SU-DHL-6 (cell line): ENCODE measurements around the gene RGS3.

Source experiments
- H2AFZ ChIP-seq: fragments of 200-600 bp; sonication (generic); 2 replicates; pipeline ENCODE4 v1.6.1; 2014; ENCODE audit warnings: low read depth, mild to moderate bottlenecking, moderate library complexity, mixed read lengths, antibody characterized with exemption, low read length; ENCODE audit not compliant: severe bottlenecking
- H3F3A ChIP-seq: fragments of 200-600 bp; shearing (Covaris generic); 2 replicates; pipeline ENCODE4 v1.6.0; 2016; ENCODE audit warnings: antibody characterized with exemption, mild to moderate bottlenecking; ENCODE audit not compliant: insufficient read depth
- H3K27ac ChIP-seq: fragments of 200-600 bp; sonication (generic); 2 replicates; pipeline ENCODE4 v1.5.1; 2016; ENCODE audit warnings: low read depth, mild to moderate bottlenecking, low read length, moderate library complexity, mixed read lengths
- H3K27me3 ChIP-seq: fragments of 200-600 bp; sonication (generic), shearing (Covaris generic); 2 replicates; pipeline ENCODE4 v1.6.0; 2014; ENCODE audit warnings: mild to moderate bottlenecking, low read length
- H3K36me3 ChIP-seq: fragments of 200-600 bp; sonication (generic); 2 replicates; pipeline ENCODE4 v1.6.1; 2014; ENCODE audit warnings: mild to moderate bottlenecking, low read length, mixed read lengths
- H3K4me2 ChIP-seq: fragments of 300-600, 200-600 bp; shearing (Covaris generic), sonication (generic); 2 replicates; pipeline ENCODE4 v1.6.0; 2014; ENCODE audit warnings: low read length, low read depth, mild to moderate bottlenecking; ENCODE audit not compliant: poor library complexity, severe bottlenecking
- H3K4me3 ChIP-seq: fragments of 200-600 bp; sonication (generic); 2 replicates; pipeline ENCODE4 v1.5.1; 2014; ENCODE audit warnings: antibody characterized with exemption, low read length, mild to moderate bottlenecking, mixed read lengths; ENCODE audit not compliant: insufficient read depth, poor library complexity, severe bottlenecking
- H3K79me2 ChIP-seq: fragments of 200-600 bp; sonication (generic); 2 replicates; pipeline ENCODE4 v1.6.1; 2014; ENCODE audit warnings: mild to moderate bottlenecking, low read length, moderate library complexity; ENCODE audit not compliant: insufficient read depth
- H3K9ac ChIP-seq: fragments of 200-600 bp; sonication (generic); 2 replicates; pipeline ENCODE4 v1.7.0; 2014; ENCODE audit warnings: mild to moderate bottlenecking, low read length
- H3K9me2 ChIP-seq: fragments of 200-600 bp; sonication (generic); replicated peaks from 2 replicates; pipeline ENCODE4 v1.6.1; 2014; ENCODE audit warnings: low read length; ENCODE audit not compliant: insufficient read depth
- H3K9me3 ChIP-seq: fragments of 200-600 bp; sonication (generic); 2 replicates; pipeline ENCODE4 v1.6.1; 2014; ENCODE audit warnings: low read length, mixed read lengths; ENCODE audit not compliant: insufficient read depth
- H4K20me1 ChIP-seq: fragments of 200-600 bp; sonication (generic); 2 replicates; pipeline ENCODE4 v1.6.1; 2014; ENCODE audit warnings: low read depth, mild to moderate bottlenecking, antibody characterized with exemption, low read length, moderate library complexity, mixed read lengths
- CTCF ChIP-seq: fragments of 200-600 bp; sonication (generic); IDR thresholded peaks from one replicate; pipeline ENCODE4 v1.5.1; 2017; ENCODE audit warnings: antibody characterized with exemption, mild to moderate bottlenecking, low read length, moderate library complexity; ENCODE audit not compliant: insufficient read depth, poor library complexity, severe bottlenecking
- EZH2phosphoT487 ChIP-seq: fragments of 200-600 bp; sonication (generic), shearing (Covaris generic); conservative IDR thresholded peaks from 2 replicates; pipeline ENCODE4 v1.6.1; 2018; ENCODE audit warnings: mild to moderate bottlenecking, antibody characterized with exemption, low read length, moderate library complexity, mixed read lengths

RGS3 gene

GRCh38 chr9:113523421-113524141 is 60.1 kb downstream of the RGS3 start:
- H4K20me1 ChIP-seq = no peaks in the 10 kb centered on the region
- H3K4me3 ChIP-seq = no peak overlapping the region
- H3K4me2 ChIP-seq = no peak overlapping the region
- H3K9me3 ChIP-seq = no peaks in the 10 kb centered on the region
- H3K79me2 ChIP-seq = no peaks in the 10 kb centered on the region
- TF ChIP-seq CTCF (no peak), EZH2phosphoT487 (no peak)
- H3K9me2 ChIP-seq = no peaks in the 10 kb centered on the region
- H3K36me3 ChIP-seq = no peaks in the 10 kb centered on the region
- no peak overlapping the region for H2AFZ ChIP-seq
- no peaks in the 10 kb centered on the region for H3K27me3 ChIP-seq
- H3K9ac ChIP-seq = no peak overlapping the region
- no peaks in the 10 kb centered on the region for H3F3A ChIP-seq
- no peak overlapping the region for H3K27ac ChIP-seq

DNA sequence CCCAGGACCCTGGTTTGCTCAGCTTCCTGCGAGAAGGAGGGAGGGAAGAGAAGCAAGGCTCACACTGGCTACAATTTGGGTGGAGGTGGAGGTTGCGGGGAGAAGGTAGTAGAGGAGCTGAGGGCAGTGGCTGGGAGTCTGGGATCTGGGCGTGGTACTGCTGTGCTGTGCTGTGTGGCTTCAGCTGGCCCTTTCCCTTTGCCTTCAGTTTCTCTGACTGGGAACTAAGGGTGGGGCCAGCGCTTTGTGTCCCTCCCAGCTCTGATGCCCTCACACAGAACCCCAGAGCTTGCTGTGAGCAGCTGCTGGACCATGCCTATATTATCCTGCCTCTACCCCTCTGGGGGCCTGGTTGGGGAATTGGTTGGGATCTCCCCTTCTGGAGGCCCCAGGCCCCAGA is 60.9 kb downstream of the RGS3 start:
- H3K4me3 ChIP-seq = no peak overlapping the region
- no peak overlapping the region for H2AFZ ChIP-seq
- H3K9ac ChIP-seq = no peak overlapping the region
- no peaks in the 10 kb centered on the region for H3K36me3 ChIP-seq
- no peak overlapping the region for H3K27ac ChIP-seq
- no peaks in the 10 kb centered on the region for H3K27me3 ChIP-seq
- no peaks in the 10 kb centered on the region for H3K9me3 ChIP-seq
- no peak overlapping the region for H3K4me2 ChIP-seq
- TF ChIP-seq EZH2phosphoT487 = no peak
- no peak for TF ChIP-seq CTCF
- no peaks in the 10 kb centered on the region for H4K20me1 ChIP-seq
- no peaks in the 10 kb centered on the region for H3K79me2 ChIP-seq
- no peaks in the 10 kb centered on the region for H3K9me2 ChIP-seq
- H3F3A ChIP-seq = no peaks in the 10 kb centered on the region

DNA sequence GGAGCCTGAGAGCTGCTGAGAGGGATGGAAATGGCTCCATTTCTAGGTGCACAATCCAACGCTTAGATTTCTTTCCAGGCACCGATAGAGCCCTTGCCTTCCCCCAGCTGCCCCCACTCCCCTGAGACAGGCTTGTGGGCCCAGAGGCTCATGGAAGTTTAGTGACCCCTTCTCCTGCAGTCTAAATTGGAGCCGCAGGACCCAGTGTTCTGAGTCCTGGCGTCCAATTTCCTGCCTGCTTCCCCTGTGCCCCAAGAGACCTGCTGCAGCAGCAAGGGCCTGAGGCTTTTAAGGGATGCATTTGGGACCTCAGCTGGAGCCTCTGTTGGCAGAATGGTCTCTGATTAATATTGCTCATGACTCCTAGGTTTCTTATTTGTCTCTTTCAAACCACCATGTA is 61.7 kb downstream of the RGS3 start:
- Histone ChIP-seq H3K27ac (no peak overlapping the region), H3K79me2 (no peaks in the 10 kb centered on the region), H3K9me2 (no peaks in the 10 kb centered on the region), H3K4me2 (no peak overlapping the region), H4K20me1 (no peaks in the 10 kb centered on the region), H3K27me3 (no peaks in the 10 kb centered on the region), H3K4me3 (no peak overlapping the region), H3K9ac (no peak overlapping the region), H2AFZ (no peak overlapping the region), H3F3A (no peaks in the 10 kb centered on the region), H3K9me3 (no peaks in the 10 kb centered on the region), H3K36me3 (no peaks in the 10 kb centered on the region)
- TF ChIP-seq CTCF (no peak), EZH2phosphoT487 (no peak)
